ENCODE results near the gene OCA2. TPM values are rescaled to one million over a fixed set of nuclear protein-coding genes. Genes with fewer than 3 reads are reported as not detected.

Gene OCA2
- total and polyA plus RNA-seq, 4 donors, result 0.49 to 23.0 (median 2.3) TPM

- H3K9ac ChIP-seq (ENCODE audit: insufficient read depth in 1 of 2, low read length in 2 of 2), result no peak overlapping the region
- H3K27ac ChIP-seq (ENCODE audit: low read depth in 1 of 2, low read length in 1 of 2), result no peak overlapping the region
- no peaks in the 10 kb centered on the region for H3K27me3 ChIP-seq (ENCODE audit: control insufficient read depth in 3 of 3, insufficient read depth in 3 of 3, low read length in 2 of 3)
- H3K4me1 ChIP-seq (ENCODE audit: control insufficient read depth in 5 of 5, insufficient read depth in 5 of 5, low read length in 5 of 5), result no peaks in the 10 kb centered on the region
- no peak overlapping the region for H3K4me3 ChIP-seq
- DNase-seq, result no peak
- H3K9me3 ChIP-seq (ENCODE audit: control insufficient read depth in 4 of 4, insufficient read depth in 3 of 4, low read length in 3 of 4), result peaks cover 0 to 2% (median 0%) of the 10 kb centered on the region in 4 donors
- WGBS, 2 donors, result 19 to 28% methylated on average over 1 of the region's 1 CpG
- TF ChIP-seq CTCF (IDR thresholded peaks at IDR 0.05; ENCODE audit: control extremely low read depth, extremely low read depth), result no peak
- H3K36me3 ChIP-seq (ENCODE audit: control insufficient read depth in 4 of 4, insufficient read depth in 4 of 4, low read length in 4 of 4), result no peaks in the 10 kb centered on the region
- no peak for ATAC-seq (ENCODE audit: insufficient read depth, low FRiP score)
Observed at GRCh38 chr15:28068930-28069329, 30.2 kb downstream of the OCA2 start.

GRCh38 chr15:28066231-28066630, 32.9 kb downstream of the OCA2 start:
- H3K27me3 ChIP-seq (ENCODE audit: control insufficient read depth in 3 of 3, insufficient read depth in 3 of 3, low read length in 2 of 3), result no peaks in the 10 kb centered on the region
- DNase-seq (no peak), ATAC-seq (ENCODE audit: insufficient read depth, low FRiP score) (no peak)
- H3K27ac ChIP-seq (ENCODE audit: low read depth in 1 of 2, low read length in 1 of 2), result no peak overlapping the region
- WGBS, 2 donors, result 48 to 62% methylated on average over 3 of the region's 3 CpGs
- H3K4me3 ChIP-seq, result no peak overlapping the region
- no peaks in the 10 kb centered on the region for H3K36me3 ChIP-seq (ENCODE audit: control insufficient read depth in 4 of 4, insufficient read depth in 4 of 4, low read length in 4 of 4)
- TF ChIP-seq CTCF (IDR thresholded peaks at IDR 0.05; ENCODE audit: control extremely low read depth, extremely low read depth), result no peak
- peaks cover 0 to 4% (median 0%) of the 10 kb centered on the region in 4 donors for H3K9me3 ChIP-seq (ENCODE audit: control insufficient read depth in 4 of 4, insufficient read depth in 3 of 4, low read length in 3 of 4)
- no peaks in the 10 kb centered on the region for H3K4me1 ChIP-seq (ENCODE audit: control insufficient read depth in 5 of 5, insufficient read depth in 5 of 5, low read length in 5 of 5)
- H3K9ac ChIP-seq (ENCODE audit: insufficient read depth in 1 of 2, low read length in 2 of 2), result no peak overlapping the region

DNA sequence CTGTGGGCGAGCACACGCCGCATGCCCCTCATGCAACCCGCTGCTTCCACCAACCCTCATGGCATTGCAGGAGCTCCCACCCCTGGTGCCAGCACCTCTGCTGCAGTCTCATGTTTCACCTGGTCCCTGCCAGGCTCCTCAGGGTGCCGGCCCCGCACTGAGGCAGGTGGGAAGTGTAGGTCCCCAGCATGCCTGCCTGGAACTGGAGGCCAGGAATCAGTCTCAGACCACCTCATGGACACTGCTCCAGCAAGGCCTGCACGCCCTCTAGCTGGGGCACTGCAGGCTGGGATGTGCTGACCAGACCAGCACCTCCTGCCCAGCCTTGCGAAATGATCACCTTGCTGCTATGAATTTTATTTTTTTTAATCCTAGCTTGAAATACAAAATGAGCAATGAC, 39.1 kb downstream of the OCA2 start:
- Histone ChIP-seq H3K9me3 (ENCODE audit: control insufficient read depth in 4 of 4, insufficient read depth in 3 of 4, low read length in 3 of 4) (peaks cover 0 to 9% (median 5%) of the 10 kb centered on the region in 4 donors), H3K4me1 (ENCODE audit: control insufficient read depth in 5 of 5, insufficient read depth in 5 of 5, low read length in 5 of 5) (no peaks in the 10 kb centered on the region), H3K27ac (ENCODE audit: low read depth in 1 of 2, low read length in 1 of 2) (no peak overlapping the region), H3K36me3 (ENCODE audit: control insufficient read depth in 4 of 4, insufficient read depth in 4 of 4, low read length in 4 of 4) (no peaks in the 10 kb centered on the region), H3K9ac (ENCODE audit: insufficient read depth in 1 of 2, low read length in 2 of 2) (no peak overlapping the region), H3K4me3 (no peak overlapping the region), H3K27me3 (ENCODE audit: control insufficient read depth in 3 of 3, insufficient read depth in 3 of 3, low read length in 2 of 3) (no peaks in the 10 kb centered on the region)
- TF ChIP-seq CTCF (IDR thresholded peaks at IDR 0.05; ENCODE audit: control extremely low read depth, extremely low read depth), result no peak
- WGBS, 2 donors, result 91 to 95% methylated on average over 8 of the region's 8 CpGs
- no peak for DNase-seq
- no peak for ATAC-seq (ENCODE audit: insufficient read depth, low FRiP score)

- Histone ChIP-seq H3K4me3 (no peak overlapping the region), H3K9me3 (ENCODE audit: control insufficient read depth in 4 of 4, insufficient read depth in 3 of 4, low read length in 3 of 4) (peaks cover 0 to 9% (median 2%) of the 10 kb centered on the region in 4 donors), H3K9ac (ENCODE audit: insufficient read depth in 1 of 2, low read length in 2 of 2) (no peak overlapping the region), H3K36me3 (ENCODE audit: control insufficient read depth in 4 of 4, insufficient read depth in 4 of 4, low read length in 4 of 4) (no peaks in the 10 kb centered on the region), H3K27me3 (ENCODE audit: control insufficient read depth in 3 of 3, insufficient read depth in 3 of 3, low read length in 2 of 3) (no peaks in the 10 kb centered on the region), H3K4me1 (ENCODE audit: control insufficient read depth in 5 of 5, insufficient read depth in 5 of 5, low read length in 5 of 5) (no peaks in the 10 kb centered on the region), H3K27ac (ENCODE audit: low read depth in 1 of 2, low read length in 1 of 2) (no peak overlapping the region)
- TF ChIP-seq CTCF (IDR thresholded peaks at IDR 0.05; ENCODE audit: control extremely low read depth, extremely low read depth), result no peak
- DNase-seq, result no peak
- no peak for ATAC-seq (ENCODE audit: insufficient read depth, low FRiP score)
- 90 to 92% methylated on average over 6 of the region's 6 CpGs for WGBS, 2 donors
Observed at GRCh38 chr15:28058082-28058481, 41.0 kb downstream of the OCA2 start.

All from lung (tissue), 12 donors.